GM18499 (cell line): ENCODE results near the gene VWA2.

Source experiments
- ATAC-seq: cut with Tn5 transposase; IDR thresholded peaks from one replicate; pipeline ENCODE4 v1.9.1; 2021; ENCODE audit warnings: moderate number of reproducible peaks; ENCODE audit not compliant: insufficient read depth, unreplicated experiment

VWA2 gene

DNA sequence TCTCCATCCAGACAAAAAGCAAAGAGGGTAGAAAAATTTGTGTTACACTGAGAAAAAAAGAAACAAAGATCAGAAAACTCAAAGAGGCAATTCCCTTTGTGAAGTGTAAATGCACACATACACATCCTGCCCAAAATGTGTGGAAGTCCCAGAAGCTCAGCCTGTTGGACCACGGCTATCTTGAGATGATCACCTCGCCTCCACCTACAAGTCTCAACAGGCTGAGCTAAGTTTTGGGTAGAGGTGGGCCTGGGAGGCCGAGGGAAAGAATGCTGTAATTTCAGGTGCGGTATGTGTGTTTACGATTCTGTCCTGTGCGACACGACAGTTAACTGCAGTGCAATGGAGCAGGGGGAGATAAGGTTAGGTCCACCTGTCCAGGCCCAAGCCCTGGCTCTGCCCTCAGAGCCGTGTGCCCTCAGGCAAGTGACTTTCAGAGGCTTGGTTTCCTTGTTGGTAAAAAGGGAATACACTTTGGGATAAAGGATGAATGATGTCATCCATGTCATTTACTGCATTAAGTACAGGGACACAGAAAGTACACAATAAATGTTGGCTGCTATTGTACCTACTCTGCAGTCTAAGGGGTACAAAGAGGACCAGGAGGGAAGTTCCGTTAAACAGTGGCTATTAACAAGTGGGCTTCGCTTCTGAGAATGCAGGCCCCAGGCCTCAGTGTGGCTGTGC is 97.9 kb downstream of the VWA2 start:
- ATAC-seq: no peak

GRCh38 chr10:114337510-114338462 is 98.7 kb downstream of the VWA2 start:
- no peak for ATAC-seq

DNA sequence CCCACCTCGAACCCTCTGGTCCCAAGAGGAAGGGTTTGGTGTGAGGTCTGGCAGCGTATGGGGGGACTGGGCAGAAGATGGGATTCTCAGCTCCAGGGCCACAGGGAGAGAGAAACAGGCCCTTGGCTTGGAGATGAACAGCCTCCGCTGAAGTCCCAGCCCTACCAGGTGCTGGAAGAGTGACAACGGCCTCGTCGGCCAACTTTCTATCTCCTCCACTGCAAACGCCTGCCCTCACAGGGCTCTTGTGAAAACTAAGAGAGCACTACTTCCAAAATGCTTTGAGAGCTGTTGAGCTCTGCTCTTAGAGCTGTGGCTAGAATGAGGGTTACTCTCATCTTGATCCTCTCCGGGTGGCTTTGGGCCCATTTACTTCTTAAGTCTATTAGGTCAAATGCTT is 101.8 kb downstream of the VWA2 start:
- no peak for ATAC-seq
